Measurements from ENCODE around the gene ITGAE.
"Not testable (repeated sequence)": the region's sequence is repeated elsewhere in the genome, so short reads cannot be mapped to it uniquely, and the experiment has no call there.

The ITGAE gene

GRCh38 chr17:3793258-3793657 is 7.7 kb downstream of the ITGAE start:
- H4K20me1 ChIP-seq (ENCODE audit: insufficient read depth, low read length, poor library complexity, severe bottlenecking); H3K4me3 ChIP-seq (ENCODE audit: low read length, poor library complexity, severe bottlenecking); H3K36me3 ChIP-seq (ENCODE audit: insufficient read depth, low read length); H3K9ac ChIP-seq (ENCODE audit: low read depth, low read length, poor library complexity, severe bottlenecking); H3K27me3 ChIP-seq (ENCODE audit: insufficient read depth, low read length, poor library complexity, severe bottlenecking); H3K79me2 ChIP-seq (ENCODE audit: insufficient read depth, low read length); H3F3A ChIP-seq (ENCODE audit: low read depth); H3K9me2 ChIP-seq (replicated peaks; ENCODE audit: low read depth, low read length); H3K9me3 ChIP-seq (ENCODE audit: insufficient read depth, low read depth, low read length); H3K4me2 ChIP-seq (ENCODE audit: low read depth, low read length, poor library complexity, severe bottlenecking); H2AFZ ChIP-seq (ENCODE audit: low read length): not testable (repeated sequence)
- H3K4me1 ChIP-seq (ENCODE audit: insufficient read depth, low read length, poor library complexity, severe bottlenecking): peaks cover 53% of the 10 kb centered on the region

DNA sequence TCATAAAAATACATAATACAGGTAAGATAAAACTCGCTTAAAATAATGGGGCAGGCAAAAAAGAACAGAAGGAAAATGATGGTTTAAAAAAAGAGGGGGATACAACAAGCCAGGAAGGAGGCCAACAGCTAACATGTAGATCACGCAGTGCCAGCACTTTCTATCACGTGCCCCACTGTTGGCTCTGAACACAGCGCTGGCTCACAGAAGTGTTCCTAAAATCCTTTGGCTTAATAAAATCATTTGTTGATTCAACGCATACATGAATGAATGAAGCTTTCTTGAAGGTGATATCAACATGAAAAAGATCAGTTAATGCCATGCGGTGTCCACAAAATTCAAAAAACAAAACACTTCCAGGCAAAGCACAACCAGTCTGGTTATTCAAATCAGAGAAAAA is 8.5 kb downstream of the ITGAE start:
- Histone ChIP-seq H3K36me3 (ENCODE audit: insufficient read depth, low read length) (no peaks in the 10 kb centered on the region), H3K9ac (ENCODE audit: low read depth, low read length, poor library complexity, severe bottlenecking) (no peak overlapping the region), H3K4me1 (ENCODE audit: insufficient read depth, low read length, poor library complexity, severe bottlenecking) (peaks cover 55% of the 10 kb centered on the region), H2AFZ (ENCODE audit: low read length) (no peak overlapping the region), H3K9me3 (ENCODE audit: insufficient read depth, low read depth, low read length) (no peaks in the 10 kb centered on the region), H3K4me2 (ENCODE audit: low read depth, low read length, poor library complexity, severe bottlenecking) (no peak overlapping the region), H3K27me3 (ENCODE audit: insufficient read depth, low read length, poor library complexity, severe bottlenecking) (no peaks in the 10 kb centered on the region), H3K9me2 (replicated peaks; ENCODE audit: low read depth, low read length) (no peaks in the 10 kb centered on the region), H4K20me1 (ENCODE audit: insufficient read depth, low read length, poor library complexity, severe bottlenecking) (no peaks in the 10 kb centered on the region), H3K4me3 (ENCODE audit: low read length, poor library complexity, severe bottlenecking) (no peak overlapping the region), H3F3A (ENCODE audit: low read depth) (peaks cover 8% of the 10 kb centered on the region), H3K79me2 (ENCODE audit: insufficient read depth, low read length) (no peaks in the 10 kb centered on the region)
- TF ChIP-seq EZH2phosphoT487 (IDR thresholded peaks at IDR 0.05; ENCODE audit: borderline replicate concordance): no peak
- TF ChIP-seq CTCF (conservative IDR thresholded peaks at IDR 0.05; ENCODE audit: low read length): no peak

- Histone ChIP-seq H3F3A (ENCODE audit: low read depth) (peaks cover 8% of the 10 kb centered on the region), H3K36me3 (ENCODE audit: insufficient read depth, low read length) (no peaks in the 10 kb centered on the region), H4K20me1 (ENCODE audit: insufficient read depth, low read length, poor library complexity, severe bottlenecking) (no peaks in the 10 kb centered on the region), H3K9ac (ENCODE audit: low read depth, low read length, poor library complexity, severe bottlenecking) (peak overlapping the region; percentile 58), H3K4me1 (ENCODE audit: insufficient read depth, low read length, poor library complexity, severe bottlenecking) (peaks cover 34% of the 10 kb centered on the region), H3K9me3 (ENCODE audit: insufficient read depth, low read depth, low read length) (no peaks in the 10 kb centered on the region), H3K4me3 (ENCODE audit: low read length, poor library complexity, severe bottlenecking) (peak overlapping the region; percentile 62), H3K27me3 (ENCODE audit: insufficient read depth, low read length, poor library complexity, severe bottlenecking) (no peaks in the 10 kb centered on the region), H3K4me2 (ENCODE audit: low read depth, low read length, poor library complexity, severe bottlenecking) (peak overlapping the region; percentile 63), H2AFZ (ENCODE audit: low read length) (no peak overlapping the region), H3K9me2 (replicated peaks; ENCODE audit: low read depth, low read length) (no peaks in the 10 kb centered on the region), H3K79me2 (ENCODE audit: insufficient read depth, low read length) (no peaks in the 10 kb centered on the region)
- TF ChIP-seq CTCF (conservative IDR thresholded peaks at IDR 0.05; ENCODE audit: low read length) (no peak), EZH2phosphoT487 (IDR thresholded peaks at IDR 0.05; ENCODE audit: borderline replicate concordance) (no peak)
Measured at GRCh38 chr17:3788200-3788599, 12.8 kb downstream of the ITGAE start.

DNA sequence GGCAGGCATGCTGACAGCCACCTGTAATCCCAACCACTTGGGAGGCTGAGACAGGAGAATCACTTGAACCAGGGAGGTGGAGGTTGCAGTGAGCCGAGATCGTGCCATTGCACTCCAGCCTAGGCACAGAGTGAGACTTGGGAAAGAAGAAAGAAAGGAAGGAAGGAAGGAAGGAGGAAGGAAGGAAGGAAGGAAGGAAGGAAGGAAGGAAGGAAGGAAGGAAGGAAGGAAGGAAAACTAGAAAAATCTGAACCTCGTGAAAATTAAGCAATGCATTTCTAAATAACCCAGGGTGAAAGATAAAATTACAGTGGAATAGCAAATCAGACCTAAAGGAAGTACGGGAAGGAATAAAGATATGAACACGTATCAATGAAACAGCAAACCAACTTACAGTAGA is 15.7 kb downstream of the ITGAE start:
- not testable (repeated sequence) for H3K4me2 ChIP-seq (ENCODE audit: low read depth, low read length, poor library complexity, severe bottlenecking); H3K9me3 ChIP-seq (ENCODE audit: insufficient read depth, low read depth, low read length); H3K4me3 ChIP-seq (ENCODE audit: low read length, poor library complexity, severe bottlenecking); H4K20me1 ChIP-seq (ENCODE audit: insufficient read depth, low read length, poor library complexity, severe bottlenecking); H3K9ac ChIP-seq (ENCODE audit: low read depth, low read length, poor library complexity, severe bottlenecking); H3K36me3 ChIP-seq (ENCODE audit: insufficient read depth, low read length); H2AFZ ChIP-seq (ENCODE audit: low read length); H3F3A ChIP-seq (ENCODE audit: low read depth); H3K27me3 ChIP-seq (ENCODE audit: insufficient read depth, low read length, poor library complexity, severe bottlenecking); H3K79me2 ChIP-seq (ENCODE audit: insufficient read depth, low read length); H3K9me2 ChIP-seq (replicated peaks; ENCODE audit: low read depth, low read length)
- peaks cover 24% of the 10 kb centered on the region for H3K4me1 ChIP-seq (ENCODE audit: insufficient read depth, low read length, poor library complexity, severe bottlenecking)

All from Loucy (cell line).